Midbrain (tissue), 1 donor: ENCODE data around the gene TTN.
"Not testable (repeated sequence)": the region's sequence is repeated elsewhere in the genome, so short reads cannot be mapped to it uniquely, and the experiment has no call there.

Experiments used
- DNase-seq: peaks from one replicate; lab custom pipeline; 2025; lab: John Stamatoyannopoulos, UW

The TTN gene

DNA sequence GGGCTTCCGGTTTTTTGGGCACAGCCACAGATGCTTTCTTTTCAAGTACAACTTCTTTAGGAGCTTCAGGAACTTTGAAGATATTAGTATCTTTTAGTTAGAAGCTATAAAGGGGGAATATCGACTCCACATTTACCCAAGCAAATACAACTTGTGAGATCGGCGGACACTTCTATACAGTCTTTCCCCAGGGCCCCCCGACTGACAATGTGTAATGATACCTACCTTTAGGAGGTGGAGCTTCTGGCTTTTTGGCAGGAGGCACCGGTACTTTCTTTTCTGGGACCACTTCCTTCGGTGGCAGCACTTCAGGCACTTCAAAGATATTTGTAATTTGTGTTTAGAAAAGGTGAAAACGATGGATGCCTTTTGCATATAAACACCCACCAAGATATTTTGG lies 148.7 kb downstream of the TTN start:
- not testable (repeated sequence) for DNase-seq

GRCh38 chr2:178650554-178650953 lies 156.7 kb downstream of the TTN start:
- DNase-seq, result no peak

DNA sequence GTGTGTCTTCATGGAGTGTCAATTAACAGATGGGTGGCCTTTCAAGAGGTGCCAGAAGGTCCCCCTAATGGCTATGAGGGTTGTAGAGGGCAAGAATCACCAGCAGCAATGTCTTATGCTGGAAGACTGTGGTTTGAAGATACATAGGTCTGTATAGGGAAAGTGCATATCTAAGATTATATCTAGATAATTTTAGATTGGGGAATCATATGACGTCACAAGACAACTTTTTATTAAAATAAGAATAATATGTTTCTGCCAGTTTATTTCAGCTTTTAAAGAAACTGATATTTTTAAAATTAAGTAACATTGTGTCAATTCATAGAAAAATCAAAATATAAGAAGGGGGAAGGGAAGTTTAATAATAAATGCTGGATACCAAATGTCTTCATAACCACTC lies 162.3 kb downstream of the TTN start:
- DNase-seq, result no peak

DNA sequence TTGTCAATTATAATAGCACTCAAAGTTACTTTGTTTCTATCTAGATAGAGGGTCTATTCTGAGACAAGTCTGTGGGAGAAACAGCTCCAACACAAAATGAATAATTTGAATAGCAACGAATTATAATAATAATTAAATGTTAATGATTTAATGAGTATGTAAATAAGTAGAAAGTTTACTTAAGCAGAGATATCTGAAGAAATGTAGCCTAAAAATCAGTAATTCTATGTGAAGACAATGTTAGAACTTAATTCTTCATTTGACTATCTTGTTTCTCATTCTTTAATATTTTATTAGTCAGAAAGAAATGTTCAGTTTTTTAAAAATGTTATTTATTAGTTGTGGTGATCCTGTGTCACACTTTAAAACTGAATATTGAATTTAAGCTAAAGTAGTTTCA lies 165.7 kb downstream of the TTN start:
- DNase-seq, result no peak

DNA sequence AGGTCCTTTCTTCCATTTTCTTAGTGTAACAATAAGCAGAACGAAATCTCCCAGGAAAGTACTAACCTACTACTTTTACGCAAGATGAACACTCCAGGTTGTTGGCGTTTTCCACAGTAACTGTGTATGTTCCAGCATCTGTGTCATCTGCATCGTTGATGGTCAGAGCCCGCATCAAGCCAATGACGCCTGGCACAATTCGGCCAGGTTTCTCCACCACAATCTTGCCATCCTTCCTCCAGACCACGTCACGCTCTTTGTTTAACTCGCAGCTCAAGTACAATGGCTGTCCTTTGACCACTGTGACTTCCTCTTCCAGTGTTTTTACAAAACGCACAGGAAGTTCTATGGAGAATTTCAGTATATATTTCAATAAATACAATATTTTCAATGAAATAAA lies 171.3 kb downstream of the TTN start:
- no peak for DNase-seq

- DNase-seq, result no peak
Measured at GRCh38 chr2:178632729-178633128, 174.5 kb downstream of the TTN start.

DNA sequence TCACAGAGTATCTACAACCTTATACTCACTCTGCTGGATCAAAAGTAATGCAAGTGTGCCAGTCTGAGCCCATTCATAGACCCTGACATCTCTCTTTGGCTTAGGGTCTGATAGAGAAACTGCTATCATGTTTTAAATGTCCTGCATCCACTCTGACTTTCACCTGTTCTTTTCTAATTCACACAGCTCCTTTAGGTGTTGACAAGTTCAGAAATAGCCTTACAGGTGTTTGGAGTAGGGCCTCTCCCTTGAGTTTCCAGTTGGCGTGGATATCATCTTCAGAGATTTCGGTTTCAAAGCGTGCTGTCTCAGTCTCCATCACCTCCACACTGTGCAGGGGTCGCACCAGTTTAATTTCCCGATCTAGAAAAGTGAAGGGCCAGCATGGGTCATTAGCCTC lies 176.6 kb downstream of the TTN start:
- DNase-seq, result no peak

DNA sequence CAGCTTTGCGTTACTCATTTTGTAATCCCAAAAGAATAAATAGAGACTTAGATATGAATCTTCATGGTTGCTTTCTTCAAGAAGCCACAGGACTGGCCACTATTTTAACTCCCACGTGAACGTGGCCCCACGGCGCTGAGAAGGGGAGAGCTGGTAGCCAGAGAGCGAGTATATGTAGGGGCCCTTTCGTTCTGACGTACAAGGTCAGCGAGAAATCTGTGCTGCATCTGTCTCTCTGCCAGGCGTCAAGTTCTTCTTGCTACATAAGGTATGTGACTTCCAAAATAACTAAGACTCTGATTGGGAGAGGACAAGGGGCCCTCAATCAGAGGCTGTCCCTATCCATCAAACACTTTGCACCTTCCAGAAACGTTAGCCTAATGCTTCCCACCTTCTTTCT lies 177.8 kb downstream of the TTN start:
- no peak for DNase-seq

DNA sequence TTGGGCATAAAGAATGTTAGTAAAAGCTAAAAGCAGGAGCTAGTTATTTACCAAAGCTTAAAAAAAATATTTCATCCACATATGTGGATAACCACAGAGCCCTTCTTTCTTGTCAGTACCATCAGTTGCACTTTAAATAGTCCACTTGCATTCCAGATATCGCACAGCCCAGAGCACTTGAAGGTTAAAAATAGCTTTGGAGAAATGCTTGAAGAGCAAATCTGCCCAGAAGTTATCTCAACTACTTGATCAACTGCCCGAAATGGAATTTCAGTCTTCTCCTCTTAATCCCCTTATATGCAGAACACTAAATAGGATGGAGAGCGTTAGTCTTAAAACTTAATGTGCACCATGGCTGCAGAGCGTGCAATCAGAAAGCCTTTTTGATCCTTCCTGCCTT lies 178.6 kb downstream of the TTN start:
- DNase-seq, result no peak

GRCh38 chr2:178627401-178627800 lies 179.8 kb downstream of the TTN start:
- no peak for DNase-seq

DNA sequence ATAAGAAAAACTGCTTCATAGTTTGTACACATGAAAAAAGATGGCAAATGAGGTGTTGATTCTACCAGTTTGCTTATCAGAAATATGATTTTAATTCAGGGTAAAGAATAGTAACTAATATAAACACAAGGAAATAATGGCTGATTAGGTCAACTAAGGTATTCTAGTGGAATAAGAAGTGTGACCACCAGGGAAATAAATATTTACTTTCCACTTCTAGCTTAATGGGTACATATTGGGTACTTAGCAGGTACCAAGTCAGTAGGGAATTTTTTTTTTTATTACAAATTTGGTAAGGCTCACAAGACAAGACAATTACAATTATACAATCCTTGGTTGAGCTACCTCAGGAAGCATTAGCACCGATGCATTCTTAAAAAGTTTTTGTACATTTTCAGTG lies 191.3 kb downstream of the TTN start:
- DNase-seq, result no peak

DNA sequence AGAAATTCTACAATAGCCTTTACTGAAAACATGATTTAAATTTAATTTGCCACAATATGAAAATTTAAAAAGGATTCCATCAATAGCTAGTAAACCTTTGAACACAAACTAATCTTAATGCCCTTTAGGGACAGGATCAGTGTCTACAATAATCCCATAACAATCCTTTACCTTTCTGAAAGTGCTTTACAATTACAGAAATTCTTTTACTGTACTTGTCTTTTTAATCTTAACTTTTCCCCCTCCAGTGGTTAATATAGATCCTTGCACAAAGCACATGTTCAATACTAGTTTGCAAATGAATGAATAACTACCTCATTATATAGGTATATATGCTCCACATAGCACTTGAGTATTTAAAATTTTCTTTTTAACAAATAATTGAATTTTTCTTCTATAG lies 204.3 kb downstream of the TTN start:
- no peak for DNase-seq

DNA sequence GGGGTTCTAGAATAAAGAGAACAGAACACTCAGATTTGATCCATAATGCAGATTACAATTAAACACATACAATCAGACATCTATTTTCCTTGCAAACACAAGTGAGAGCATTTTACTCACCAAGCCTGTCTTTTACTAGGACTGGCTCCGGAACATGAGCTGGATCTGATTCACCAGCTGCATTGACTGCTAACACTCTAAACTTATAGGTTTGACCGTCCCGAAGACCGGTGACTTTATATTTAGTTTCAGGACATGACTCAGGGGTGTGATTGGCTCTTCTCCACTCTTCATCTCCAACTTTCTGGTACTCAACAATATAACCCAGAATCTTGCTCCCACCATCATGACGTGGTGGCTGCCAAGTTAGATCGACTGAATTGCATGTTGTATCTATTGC lies 214.6 kb downstream of the TTN start:
- DNase-seq, result no peak

GRCh38 chr2:178589335-178589734 lies 217.9 kb downstream of the TTN start:
- DNase-seq, result no peak

GRCh38 chr2:178584666-178585065 lies 222.6 kb downstream of the TTN start:
- DNase-seq, result no peak

DNA sequence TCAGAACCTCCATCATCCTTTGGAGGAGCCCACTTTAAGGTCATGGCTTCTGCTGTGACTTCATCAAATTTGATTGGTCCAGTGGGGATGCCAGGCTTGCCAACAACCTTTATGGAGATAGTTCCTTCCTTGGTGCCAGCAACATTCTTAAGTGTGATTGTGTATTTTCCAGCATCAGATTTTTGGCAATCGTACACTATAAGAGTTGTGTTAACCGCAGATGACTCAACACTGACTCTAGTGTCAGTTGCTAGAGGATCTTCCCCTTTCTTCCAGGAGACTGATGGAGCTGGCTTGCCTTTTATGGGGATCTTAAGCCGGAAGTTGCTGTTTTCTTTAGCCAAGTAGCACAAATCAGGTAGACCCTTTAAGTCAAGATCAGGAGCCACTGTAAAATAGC lies 228.2 kb downstream of the TTN start:
- no peak for DNase-seq

DNA sequence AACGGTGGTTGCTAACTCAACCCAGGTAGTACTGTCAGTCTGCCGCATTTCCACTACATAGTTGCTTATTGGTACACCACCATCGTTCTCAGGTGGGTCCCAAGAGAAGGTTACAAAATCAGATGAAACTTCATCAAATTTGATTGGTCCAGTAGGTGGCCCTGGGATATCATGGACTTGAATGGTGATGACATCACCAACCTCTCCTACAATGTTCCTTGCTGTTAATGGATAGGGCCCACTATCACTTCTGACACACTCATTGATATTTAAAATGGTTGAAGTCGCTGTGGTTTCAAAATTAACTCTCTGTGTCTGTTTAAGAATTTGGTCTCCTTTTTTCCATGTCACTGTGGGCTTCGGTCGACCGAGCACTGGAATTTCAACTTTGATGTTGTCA lies 232.4 kb downstream of the TTN start:
- DNase-seq, result no peak

DNA sequence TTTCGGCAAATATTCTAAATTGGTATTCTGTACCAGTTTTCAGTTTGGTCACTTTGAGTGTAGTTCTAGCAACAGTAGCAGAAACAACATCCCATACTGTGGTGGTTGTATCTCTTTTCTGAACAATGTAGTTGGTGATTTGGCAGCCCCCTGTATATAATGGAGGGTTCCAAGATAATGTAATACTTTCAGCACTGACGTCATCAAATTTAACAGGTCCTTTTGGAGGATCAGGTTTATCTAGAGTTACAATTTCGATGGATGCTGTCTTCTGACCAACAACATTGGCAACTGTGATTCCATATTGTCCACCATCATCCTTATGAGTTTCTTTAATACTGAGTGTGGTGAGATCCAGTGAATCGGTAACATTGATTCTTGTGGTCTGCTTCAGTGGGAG lies 239.0 kb downstream of the TTN start:
- no peak for DNase-seq

- DNase-seq, result no peak
Measured at GRCh38 chr2:178553047-178553446, 254.2 kb downstream of the TTN start.

DNA sequence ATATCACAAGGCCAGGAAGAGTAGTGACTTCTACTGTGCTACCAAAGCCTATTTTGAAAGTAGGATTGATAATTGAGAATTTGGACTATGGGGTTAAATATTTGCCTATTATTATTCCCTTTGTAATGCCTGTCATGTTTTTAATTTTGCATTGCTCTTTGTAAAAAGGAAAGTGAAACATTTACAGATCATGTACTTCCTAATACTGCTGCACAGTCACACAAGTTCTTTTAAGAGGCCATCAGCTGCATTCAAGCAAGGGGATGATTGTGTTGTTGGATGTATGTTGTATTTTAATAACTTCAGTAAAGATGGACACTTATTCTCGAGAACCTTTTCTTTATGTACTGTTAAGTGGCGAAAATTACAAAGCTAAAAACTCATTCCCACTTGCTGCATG lies 256.9 kb downstream of the TTN start:
- DNase-seq, result no peak

GRCh38 chr2:178542569-178542968 lies 264.7 kb downstream of the TTN start:
- no peak for DNase-seq

GRCh38 chr2:178542161-178542560 lies 265.1 kb downstream of the TTN start:
- DNase-seq, result no peak

GRCh38 chr2:178536037-178536436 lies 271.2 kb downstream of the TTN start:
- no peak for DNase-seq

DNA sequence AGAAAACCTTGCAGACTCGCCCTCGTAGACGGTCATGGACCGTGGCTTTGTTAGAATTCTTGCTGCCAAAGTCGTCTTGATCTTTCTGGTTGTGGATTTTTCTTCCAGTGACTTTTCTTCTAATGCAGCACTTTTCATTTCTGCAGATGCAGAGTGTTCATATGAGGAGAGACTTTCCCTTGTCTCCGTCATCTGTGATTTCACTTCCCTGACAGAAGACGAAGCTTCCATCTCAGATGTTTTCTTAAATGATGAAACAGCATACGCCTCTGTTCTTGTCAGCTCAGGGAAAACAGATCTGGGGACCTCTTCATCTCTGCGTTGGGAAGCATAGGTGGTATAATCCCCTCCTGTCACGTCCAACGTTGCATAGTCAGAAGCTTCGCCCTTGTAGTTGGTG lies 276.1 kb downstream of the TTN start:
- no peak for DNase-seq

GRCh38 chr2:178530625-178531142 lies 276.5 kb downstream of the TTN start:
- DNase-seq, result no peak
